BJ (cell line): Measurements from ENCODE around the gene CCNL2. TPM values are rescaled to one million over a fixed set of nuclear protein-coding genes. Genes with fewer than 3 reads are reported as not detected.

Experiments
- CTCF ChIA-PET: fragments of 350-600 bp; formaldehyde crosslinking; extraction: SDS; loops from one replicate; lab custom pipeline; 2021; ENCODE audit warnings: antibody characterized with exemption, inconsistent platforms; lab: Yijun Ruan, JAX
- POLR2A ChIA-PET: fragments of 300-600 bp; sonication (Branson Sonifier 250); formaldehyde crosslinking; extraction: SDS; loops from one replicate; lab custom pipeline; 2021; ENCODE audit warnings: antibody characterized with exemption; lab: Charles Lee
- DNase-seq: peaks from one replicate; pipeline ENCODE4 v3.0.0-alpha.2; 2011; ENCODE audit warnings: low read depth
- H3K27me3 ChIP-seq: 2 replicates; pipeline ENCODE4 v1.6.0; 2011; ENCODE audit warnings: low read length; ENCODE audit not compliant: control insufficient read depth, insufficient read depth
- H3K36me3 ChIP-seq: 2 replicates; pipeline ENCODE4 v1.5.1; 2011; ENCODE audit warnings: low read length; ENCODE audit not compliant: control insufficient read depth, insufficient read depth
- H3K4me3 ChIP-seq: 2 replicates; pipeline ENCODE4 v1.5.1; 2011; ENCODE audit warnings: low read depth, mild to moderate bottlenecking, control low read depth, low read length
- CTCF ChIP-seq: IDR thresholded peaks from 2 replicates; pipeline ENCODE4 v1.5.1; 2011; ENCODE audit warnings: low read depth, mild to moderate bottlenecking, control low read depth, inconsistent platforms, low read length, moderate library complexity; ENCODE audit not compliant: insufficient read depth
- polyA plus RNA-seq: library from polyadenylated mRNA; depleted of rRNA; stranded (reverse); fragments of >200 nt; gene quantifications from 2 replicates; pipeline ENCODE4 v1.2.3, GENCODE V29; 2011

CCNL2 gene
- polyA plus RNA-seq, 1 experiment, result 175 TPM

GRCh38 chr1:1400576-1401456, 1.7 kb upstream of the CCNL2 start:
- ChIA-PET POLR2A (interaction anchor here (0.7 kb wide), 1 partner anchor 33 kb away, joined by 3 read pairs; no protein-coding TSS in a partner anchor), CTCF (interaction anchor here (0.8 to 1.7 kb wide), 5 partner anchors 10 to 105 kb away, joined by 3 to 6 read pairs (median 4); no protein-coding TSS in a partner anchor)
- H3K27me3 ChIP-seq, result no peaks in the 10 kb centered on the region
- peak overlapping the region; percentile 61 for H3K4me3 ChIP-seq
- DNase-seq, result no peak
- H3K36me3 ChIP-seq, result peaks cover 34% of the 10 kb centered on the region
- TF ChIP-seq CTCF, result no peak

GRCh38 chr1:1399872-1400575, 889 bp upstream of the CCNL2 start:
- ChIA-PET POLR2A (interaction anchor here (0.6 to 0.7 kb wide), 3 partner anchors 25 to 33 kb away, joined by 3 to 6 read pairs (median 5); partner anchors contain the start of gene AURKAIP1), CTCF (interaction anchor here (0.8 to 1.7 kb wide), 6 partner anchors 9 to 106 kb away, joined by 3 to 6 read pairs (median 4); no protein-coding TSS in a partner anchor)
- Histone ChIP-seq H3K4me3 (peak overlapping the region; percentile 61), H3K27me3 (no peaks in the 10 kb centered on the region), H3K36me3 (peaks cover 28% of the 10 kb centered on the region)
- TF ChIP-seq CTCF, result no peak
- DNase-seq, result no peak

GRCh38 chr1:1398677-1399186, 403 bp downstream of the CCNL2 start:
- H3K36me3 ChIP-seq, result peaks cover 25% of the 10 kb centered on the region
- no peak for DNase-seq
- POLR2A ChIA-PET, result interaction anchor here (0.9 kb wide), 1 partner anchor 24 kb away, joined by 4 read pairs; the partner anchor contains the start of gene AURKAIP1
- TF ChIP-seq CTCF, result no peak
- CTCF ChIA-PET, result interaction anchor here (0.6 to 1.9 kb wide), 12 partner anchors 10 to 384 kb away, joined by 3 to 7 read pairs (median 3); partner anchors contain the start of gene AURKAIP1
- H3K27me3 ChIP-seq, result no peaks in the 10 kb centered on the region
- H3K4me3 ChIP-seq, result peak overlapping the region; percentile 94

GRCh38 chr1:1397839-1398523, 1.2 kb downstream of the CCNL2 start:
- CTCF ChIA-PET, result interaction anchor here (1.3 to 1.9 kb wide), 4 partner anchors 15 to 26 kb away, joined by 3 to 6 read pairs (median 5); partner anchors contain the start of gene AURKAIP1
- Histone ChIP-seq H3K36me3 (peaks cover 31% of the 10 kb centered on the region), H3K27me3 (no peaks in the 10 kb centered on the region), H3K4me3 (peak overlapping the region; percentile 94)
- POLR2A ChIA-PET, result no interaction called here
- no peak for TF ChIP-seq CTCF
- no peak for DNase-seq
